ENCODE results near the gene RSPO4.

GRCh38 chr20:1019344-1019743, 17.2 kb upstream of the RSPO4 start:
- TF ChIP-seq, protein P1, sequence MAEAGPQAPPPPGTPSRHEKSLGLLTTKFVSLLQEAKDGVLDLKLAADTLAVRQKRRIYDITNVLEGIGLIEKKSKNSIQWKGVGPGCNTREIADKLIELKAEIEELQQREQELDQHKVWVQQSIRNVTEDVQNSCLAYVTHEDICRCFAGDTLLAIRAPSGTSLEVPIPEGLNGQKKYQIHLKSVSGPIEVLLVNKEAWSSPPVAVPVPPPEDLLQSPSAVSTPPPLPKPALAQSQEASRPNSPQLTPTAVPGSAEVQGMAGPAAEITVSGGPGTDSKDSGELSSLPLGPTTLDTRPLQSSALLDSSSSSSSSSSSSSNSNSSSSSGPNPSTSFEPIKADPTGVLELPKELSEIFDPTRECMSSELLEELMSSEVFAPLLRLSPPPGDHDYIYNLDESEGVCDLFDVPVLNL (CRISPR knock-in tag; IDR thresholded peaks at IDR 0.05; ENCODE audit: low read depth) = no peak
- TF ChIP-seq LARP7 (IDR thresholded peaks at IDR 0.05) (no peak), PATZ1 (CRISPR knock-in tag; IDR thresholded peaks at IDR 0.05; ENCODE audit: borderline replicate concordance) (no peak)
